MCF 10A (cell line): Measurements from ENCODE around the gene PDGFD. TPM values are rescaled to one million over a fixed set of nuclear protein-coding genes. Genes with fewer than 3 reads are reported as not detected.

ENCODE experiments used
- BruUV-seq: library from RNA; stranded (reverse); fragments of 400-500 nt; replicated peaks from 2 replicates; lab custom pipeline; 2021; lab: Mats Ljungman, UMichigan
- CTCF ChIA-PET: fragments of 300-600 bp; sonication (Branson Sonifier 250); formaldehyde crosslinking; extraction: SDS; loops from one replicate; lab custom pipeline; 2021; ENCODE audit warnings: antibody characterized with exemption, inconsistent platforms; lab: Yijun Ruan, JAX
- POLR2A ChIA-PET: fragments of 300-600, 350-650 bp; sonication (Branson Sonifier 250); formaldehyde crosslinking; extraction: SDS; loops from one replicate; lab custom pipeline; 2020; ENCODE audit warnings: antibody characterized with exemption, inconsistent platforms; lab: Yijun Ruan, JAX
- DNase-seq: peaks from one replicate; pipeline ENCODE4 v3.0.0-alpha.2; 2018; ENCODE audit not compliant: unreplicated experiment
- H3K27ac Mint-ChIP-seq: one replicate; pipeline ENCODE4 v1.8.0; 2022; ENCODE audit warnings: mild to moderate bottlenecking, low read depth, mixed read lengths; ENCODE audit not compliant: unreplicated experiment
- H3K27me3 Mint-ChIP-seq: one replicate; pipeline ENCODE4 v1.8.0; 2022; ENCODE audit warnings: mixed read lengths; ENCODE audit not compliant: insufficient read depth, unreplicated experiment
- H3K36me3 Mint-ChIP-seq: one replicate; pipeline ENCODE4 v1.8.0; 2022; ENCODE audit warnings: mild to moderate bottlenecking, moderate library complexity, mixed read lengths; ENCODE audit not compliant: insufficient read depth, unreplicated experiment
- H3K4me1 Mint-ChIP-seq: one replicate; pipeline ENCODE4 v1.8.0; 2022; ENCODE audit warnings: mixed read lengths; ENCODE audit not compliant: insufficient read depth, unreplicated experiment
- H3K4me3 Mint-ChIP-seq: one replicate; pipeline ENCODE4 v1.8.0; 2022; ENCODE audit warnings: mild to moderate bottlenecking, moderate library complexity, mixed read lengths; ENCODE audit not compliant: unreplicated experiment
- H3K9me3 Mint-ChIP-seq: one replicate; pipeline ENCODE4 v1.8.0; 2022; ENCODE audit warnings: mixed read lengths; ENCODE audit not compliant: unreplicated experiment
- CTCF ChIP-seq: fragments of 200-600 bp; IDR thresholded peaks from one replicate; pipeline ENCODE4 v1.8.0; 2022; ENCODE audit warnings: antibody characterized with exemption, mild to moderate bottlenecking; ENCODE audit not compliant: unreplicated experiment
- intact Hi-C: fragments of 100-400 bp; cut with micrococcal nuclease; formaldehyde crosslinking; loops from 2 replicates; pipeline ENCODE4 v1.14.1; 2022
- total RNA-seq: library from RNA; stranded (reverse); gene quantifications from 2 replicates; pipeline ENCODE4 v1.2.3, GENCODE V29; 2022

The PDGFD gene
- total RNA-seq, 1 experiment from 2014 or later: 0.61 TPM

GRCh38 chr11:103862802-103863174 lies 301.2 kb downstream of the PDGFD start:
- ChIA-PET POLR2A (no interaction called here), CTCF (interaction anchor here (1.5 kb wide), 1 partner anchor 180 kb away, joined by 3 read pairs; no protein-coding TSS in a partner anchor)
- Mint-ChIP-seq H3K9me3 (peaks cover 8% of the 10 kb centered on the region), H3K4me1 (peaks cover 8% of the 10 kb centered on the region), H3K4me3 (no peak overlapping the region), H3K36me3 (no peaks in the 10 kb centered on the region), H3K27me3 (no peaks in the 10 kb centered on the region), H3K27ac (no peak overlapping the region)
- intact Hi-C loops: no loop called here
- TF ChIP-seq CTCF: no peak
- BruUV-seq: no TSS peak
- no peak for DNase-seq

- intact Hi-C loops: no loop called here
- Mint-ChIP-seq H3K4me3 (no peak overlapping the region), H3K9me3 (peaks cover 8% of the 10 kb centered on the region), H3K27me3 (no peaks in the 10 kb centered on the region), H3K4me1 (peaks cover 8% of the 10 kb centered on the region), H3K27ac (no peak overlapping the region), H3K36me3 (no peaks in the 10 kb centered on the region)
- ChIA-PET CTCF (interaction anchor here (1.5 kb wide), 1 partner anchor 179 kb away, joined by 3 read pairs; no protein-coding TSS in a partner anchor), POLR2A (interaction anchor here (0.8 kb wide), 1 partner anchor 11 kb away, joined by 3 read pairs; no protein-coding TSS in a partner anchor)
- no peak for TF ChIP-seq CTCF
- no peak for DNase-seq
- BruUV-seq: no TSS peak
These were observed 301.7 kb downstream of the PDGFD start for GRCh38 chr11:103862094-103862801.

Other genes with a start within 250 kb of the PDGFD start
- gene DDI1, start 127.5 kb downstream of the PDGFD start, total RNA-seq: not detected in 2 replicates